Testis (tissue), 3 donors: Measurements from ENCODE around the gene DYNLL1. TPM values are rescaled to one million over a fixed set of nuclear protein-coding genes. Genes with fewer than 3 reads are reported as not detected.

Experiments used
- DNase-seq: peaks from one replicate; pipeline ENCODE4 v3.0.0-alpha.2; 2019
- H3K27ac ChIP-seq, 2 donors: fragments of 200-600 bp; sonication (generic); one replicate each; pipeline ENCODE4 v1.5.1; 2019
- H3K27me3 ChIP-seq: fragments of 200-600 bp; sonication (generic); one replicate; pipeline ENCODE4 v1.5.1; 2019
- H3K36me3 ChIP-seq: fragments of 200-600 bp; sonication (generic); one replicate; pipeline ENCODE4 v1.5.1; 2017; ENCODE audit warnings: low read depth; ENCODE audit errors: missing control alignments
- H3K4me1 ChIP-seq: fragments of 200-600 bp; sonication (generic); one replicate; pipeline ENCODE4 v1.5.1; 2019
- H3K4me3 ChIP-seq, 2 donors: fragments of 200-600 bp; sonication (generic); one replicate each; pipeline ENCODE4 v1.5.1; 2017 to 2019
- H3K9me3 ChIP-seq: fragments of 200-600 bp; sonication (generic); one replicate; pipeline ENCODE4 v1.5.1; 2017
- CTCF ChIP-seq, 3 experiments: fragments of 450-650 bp in 2 of 3; fragments of 200-600 bp in 1 of 3; sonication (generic) in 1 of 3; IDR thresholded peaks; one replicate each; pipeline ENCODE4 v1.5.1; 2016 to 2019; ENCODE audit warnings: antibody characterized with exemption in 3 of 3, mild to moderate bottlenecking in 2 of 3, moderate library complexity in 1 of 3
- POLR2A ChIP-seq: fragments of 450-650 bp; IDR thresholded peaks from one replicate; pipeline ENCODE4 v1.6.1; 2017; ENCODE audit warnings: antibody characterized with exemption, mild to moderate bottlenecking, moderate library complexity
- WGBS, 2 donors: methylation state at CpG; one replicate each; pipeline ENCODE4 v1.1.5; 2018; 5-methylcytosine and 5-hydroxymethylcytosine counted together
- intact Hi-C: fragments of 100-400 bp; cut with DNase I; formaldehyde crosslinking; loops from one replicate; pipeline ENCODE4 v1.15.1; 2023; ENCODE audit warnings: low total_unique reads
- polyA plus RNA-seq: library from polyadenylated mRNA; stranded (reverse); fragments of 350-450 nt; fragmentation: Illumina TruSeq; extraction: RNeasy Lipid Tissue Mini Kit (QIAGEN cat#74804); gene quantifications from one replicate; pipeline ENCODE4 v1.2.3, GENCODE V29; 2014; ENCODE audit warnings: low read depth, low replicate concordance; ENCODE audit not compliant: insufficient read depth
- total RNA-seq, 2 donors: library from RNA; depleted of rRNA; stranded (reverse); fragments of >200 nt; gene quantifications; one replicate each; pipeline ENCODE4 v1.2.3, GENCODE V29; 2016

The DYNLL1 gene
- total and polyA plus RNA-seq, 3 donors from 2014 or later, result 404 to 725 (median 461) TPM

DNA sequence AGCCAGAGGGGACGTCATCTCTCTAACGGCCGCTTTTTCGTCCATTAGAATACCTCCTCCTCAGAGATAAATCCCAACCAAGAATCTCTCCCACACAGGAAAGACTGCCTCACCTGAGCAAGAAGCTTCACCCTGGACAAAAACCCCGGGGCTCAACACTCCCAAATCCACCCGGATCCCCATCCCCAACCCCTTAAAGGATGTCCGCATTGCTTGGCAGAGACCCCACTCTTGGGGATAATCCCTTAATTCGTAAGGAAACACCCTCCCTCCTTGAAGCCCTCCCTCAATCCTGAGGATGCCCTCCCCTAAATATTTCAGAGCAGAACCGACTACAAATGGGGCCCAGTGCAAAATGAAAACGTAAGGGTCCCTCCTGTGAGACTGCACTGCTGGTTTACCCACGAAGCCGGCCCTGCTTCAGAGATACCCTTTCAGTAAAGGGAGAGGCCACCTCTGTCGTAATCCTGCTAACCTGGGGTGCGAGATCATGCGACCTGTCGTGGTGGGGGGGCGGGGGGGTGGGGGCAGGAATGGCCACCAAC, 655 bp upstream of the DYNLL1 start:
- DNase-seq, result no peak
- 21 to 24% methylated on average over 13 to 15 of the region's 17 CpGs for WGBS, 2 donors
- peaks cover 41% of the 10 kb centered on the region for H3K4me1 ChIP-seq
- no peaks in the 10 kb centered on the region for H3K27me3 ChIP-seq
- no peak for TF ChIP-seq CTCF (IDR thresholded peaks at IDR 0.05)
- TF ChIP-seq POLR2A, result no peak
- intact Hi-C loops, result no loop called here
- H3K36me3 ChIP-seq, result no peaks in the 10 kb centered on the region
- H3K27ac ChIP-seq, result peak overlapping the region; percentile 94 to 95
- H3K4me3 ChIP-seq, result peak overlapping the region; percentile 96 to 100
- H3K9me3 ChIP-seq, result no peaks in the 10 kb centered on the region

- TF ChIP-seq CTCF (IDR thresholded peaks at IDR 0.05), result no peak
- TF ChIP-seq POLR2A, result no peak
- peak; percentile 84 for DNase-seq
- Histone ChIP-seq H3K36me3 (no peaks in the 10 kb centered on the region), H3K9me3 (no peaks in the 10 kb centered on the region), H3K4me1 (peaks cover 27% of the 10 kb centered on the region), H3K27me3 (no peaks in the 10 kb centered on the region), H3K4me3 (peak overlapping the region; percentile 96 to 100), H3K27ac (peak overlapping the region; percentile 94 to 95)
- 0 to 1% methylated on average over 29 to 46 of the region's 47 CpGs for WGBS, 2 donors
- intact Hi-C loops, result no loop called here
Measured at GRCh38 chr12:120496413-120497340, 764 bp downstream of the DYNLL1 start.

- peak overlapping the region; percentile 96 to 100 for H3K4me3 ChIP-seq
- intact Hi-C loops, result no loop called here
- H3K27me3 ChIP-seq, result no peaks in the 10 kb centered on the region
- no peak overlapping the region for H3K27ac ChIP-seq
- H3K4me1 ChIP-seq, result peaks cover 26% of the 10 kb centered on the region
- no peaks in the 10 kb centered on the region for H3K9me3 ChIP-seq
- no peak for DNase-seq
- no peaks in the 10 kb centered on the region for H3K36me3 ChIP-seq
- 8 to 11% methylated on average over 9 of the region's 9 CpGs for WGBS, 2 donors
- TF ChIP-seq CTCF (IDR thresholded peaks at IDR 0.05) (no peak), POLR2A (no peak)
Measured at GRCh38 chr12:120497524-120498150, 1.7 kb downstream of the DYNLL1 start.

GRCh38 chr12:120498870-120499515, 3.1 kb downstream of the DYNLL1 start:
- TF ChIP-seq CTCF (IDR thresholded peaks at IDR 0.05) (no peak), POLR2A (no peak)
- Histone ChIP-seq H3K4me3 (no peak overlapping the region), H3K36me3 (no peaks in the 10 kb centered on the region), H3K27me3 (no peaks in the 10 kb centered on the region), H3K27ac (no peak overlapping the region), H3K9me3 (no peaks in the 10 kb centered on the region), H3K4me1 (peaks cover 26% of the 10 kb centered on the region)
- intact Hi-C loops, result no loop called here
- no peak for DNase-seq
- WGBS, 2 donors, result 70 to 76% methylated on average over 3 of the region's 3 CpGs
